NB4 (cell line): ENCODE measurements around the gene PSD4.

Experiments
- DNase-seq: peaks from one replicate; pipeline ENCODE4 v3.0.0; 2010; ENCODE audit warnings: low read depth
- H3K4me3 ChIP-seq: one replicate; pipeline ENCODE4 v1.5.1; 2011; ENCODE audit warnings: mild to moderate bottlenecking, low read depth, low read length, moderate library complexity
- MYC ChIP-seq: IDR thresholded peaks from 2 replicates; pipeline ENCODE4 v1.6.1; 2011; ENCODE audit warnings: low read depth, low read length
- POLR2A ChIP-seq: IDR thresholded peaks from 2 replicates; pipeline ENCODE4 v1.6.1; 2011; ENCODE audit warnings: mild to moderate bottlenecking; ENCODE audit not compliant: insufficient read length; ENCODE audit errors: extremely low read depth
- TF ChIP-seq, protein P1 (sequence below): IDR thresholded peaks from 2 replicates; pipeline ENCODE4 v1.6.1; 2011; ENCODE audit warnings: low read depth, low read length
- TF ChIP-seq, protein P2 (sequence below): IDR thresholded peaks from one replicate; pipeline ENCODE4 v1.5.1; 2012; ENCODE audit warnings: low read depth, low read length

The PSD4 gene

DNA sequence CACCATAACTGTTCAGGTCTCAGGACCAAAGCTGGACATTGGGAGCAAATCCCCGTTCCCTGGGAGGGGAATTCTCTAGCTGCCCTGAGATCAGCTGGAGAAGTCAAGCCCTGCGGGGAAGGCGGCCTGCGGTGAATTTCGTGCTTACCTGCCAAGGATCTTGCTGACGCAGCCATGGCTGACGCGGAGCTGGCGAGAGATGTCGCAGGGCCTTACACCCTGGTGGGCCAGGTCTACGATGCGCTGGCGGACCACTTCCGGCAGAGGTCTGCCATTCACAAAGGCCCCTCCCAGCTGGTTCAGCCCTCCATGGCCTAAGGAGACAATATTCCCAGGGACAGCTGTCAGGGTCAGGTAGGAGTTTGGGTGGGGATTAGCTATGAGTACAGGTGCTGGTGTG, 72.8 kb downstream of the PSD4 start:
- H3K4me3 ChIP-seq: no peak overlapping the region
- no peak for DNase-seq
- TF ChIP-seq MYC: no peak
- TF ChIP-seq, protein P1, sequence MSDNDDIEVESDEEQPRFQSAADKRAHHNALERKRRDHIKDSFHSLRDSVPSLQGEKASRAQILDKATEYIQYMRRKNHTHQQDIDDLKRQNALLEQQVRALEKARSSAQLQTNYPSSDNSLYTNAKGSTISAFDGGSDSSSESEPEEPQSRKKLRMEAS: no peak
- TF ChIP-seq, protein P2, sequence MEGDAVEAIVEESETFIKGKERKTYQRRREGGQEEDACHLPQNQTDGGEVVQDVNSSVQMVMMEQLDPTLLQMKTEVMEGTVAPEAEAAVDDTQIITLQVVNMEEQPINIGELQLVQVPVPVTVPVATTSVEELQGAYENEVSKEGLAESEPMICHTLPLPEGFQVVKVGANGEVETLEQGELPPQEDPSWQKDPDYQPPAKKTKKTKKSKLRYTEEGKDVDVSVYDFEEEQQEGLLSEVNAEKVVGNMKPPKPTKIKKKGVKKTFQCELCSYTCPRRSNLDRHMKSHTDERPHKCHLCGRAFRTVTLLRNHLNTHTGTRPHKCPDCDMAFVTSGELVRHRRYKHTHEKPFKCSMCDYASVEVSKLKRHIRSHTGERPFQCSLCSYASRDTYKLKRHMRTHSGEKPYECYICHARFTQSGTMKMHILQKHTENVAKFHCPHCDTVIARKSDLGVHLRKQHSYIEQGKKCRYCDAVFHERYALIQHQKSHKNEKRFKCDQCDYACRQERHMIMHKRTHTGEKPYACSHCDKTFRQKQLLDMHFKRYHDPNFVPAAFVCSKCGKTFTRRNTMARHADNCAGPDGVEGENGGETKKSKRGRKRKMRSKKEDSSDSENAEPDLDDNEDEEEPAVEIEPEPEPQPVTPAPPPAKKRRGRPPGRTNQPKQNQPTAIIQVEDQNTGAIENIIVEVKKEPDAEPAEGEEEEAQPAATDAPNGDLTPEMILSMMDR: no peak
- no peak for TF ChIP-seq POLR2A

DNA sequence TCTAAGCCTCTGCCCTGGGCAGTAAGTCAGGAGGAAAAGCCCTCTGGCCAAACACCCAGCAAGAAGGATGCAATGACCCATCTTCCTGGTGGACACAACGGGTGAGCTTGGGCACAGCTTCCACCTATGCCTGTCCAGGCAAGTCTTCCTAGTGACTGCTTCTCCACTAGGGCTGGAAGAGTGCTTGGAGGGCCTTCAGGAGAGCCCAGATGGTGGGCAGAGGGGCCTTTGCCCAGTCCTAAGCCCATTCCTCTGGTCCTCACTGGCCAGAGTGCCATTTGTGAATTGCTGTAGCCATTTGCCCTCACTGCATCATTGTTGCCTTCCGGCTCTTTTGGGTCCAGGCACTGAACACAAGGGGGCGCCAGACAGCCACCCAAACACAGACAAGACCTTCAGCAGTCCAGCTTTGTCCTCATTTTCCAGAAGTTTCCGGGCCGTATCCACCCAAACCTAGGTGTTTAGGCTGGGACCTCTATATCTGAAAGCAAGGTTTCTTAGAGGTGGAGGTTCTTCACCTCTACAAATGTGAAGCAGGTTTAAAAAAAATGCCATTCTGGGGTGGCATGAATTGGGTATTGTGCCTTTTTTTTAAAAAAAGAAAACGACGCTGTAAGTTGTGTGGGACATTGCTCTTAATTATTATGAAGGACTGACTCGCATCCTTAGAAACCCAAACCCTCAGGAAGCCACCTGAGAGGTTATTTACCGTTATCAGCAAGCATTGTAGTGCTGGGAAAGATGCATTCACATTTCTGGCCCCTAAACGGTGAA, 75.4 kb downstream of the PSD4 start:
- TF ChIP-seq, protein P2: peak; percentile 96
- TF ChIP-seq MYC (no peak), POLR2A (no peak)
- peak; percentile 85 for DNase-seq
- no peak overlapping the region for H3K4me3 ChIP-seq

DNA sequence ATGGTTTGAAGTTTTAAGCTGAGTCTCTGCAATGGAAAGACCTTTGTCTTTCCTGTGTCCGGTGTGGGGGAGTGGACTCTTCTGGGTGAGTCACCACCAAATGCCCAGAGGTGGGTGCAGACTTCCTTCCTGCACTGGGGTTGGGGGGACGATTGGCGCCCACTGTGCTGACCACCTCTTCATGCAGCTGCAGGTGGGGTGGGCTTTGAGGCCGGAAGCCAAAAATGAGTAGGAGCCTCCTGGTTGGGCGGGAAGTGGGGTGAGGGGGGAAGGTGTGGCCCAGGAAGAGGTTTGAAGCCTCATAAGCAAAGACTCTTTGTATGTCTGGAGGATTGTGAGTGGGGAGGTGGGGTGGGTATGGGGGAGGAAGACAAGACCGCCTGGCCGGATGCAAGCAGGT, 77.3 kb downstream of the PSD4 start:
- peak overlapping the region; percentile 4 for H3K4me3 ChIP-seq
- TF ChIP-seq, protein P2: no peak
- TF ChIP-seq MYC (no peak), POLR2A (no peak)
- TF ChIP-seq, protein P1: no peak
- DNase-seq: peak; percentile 94

DNA sequence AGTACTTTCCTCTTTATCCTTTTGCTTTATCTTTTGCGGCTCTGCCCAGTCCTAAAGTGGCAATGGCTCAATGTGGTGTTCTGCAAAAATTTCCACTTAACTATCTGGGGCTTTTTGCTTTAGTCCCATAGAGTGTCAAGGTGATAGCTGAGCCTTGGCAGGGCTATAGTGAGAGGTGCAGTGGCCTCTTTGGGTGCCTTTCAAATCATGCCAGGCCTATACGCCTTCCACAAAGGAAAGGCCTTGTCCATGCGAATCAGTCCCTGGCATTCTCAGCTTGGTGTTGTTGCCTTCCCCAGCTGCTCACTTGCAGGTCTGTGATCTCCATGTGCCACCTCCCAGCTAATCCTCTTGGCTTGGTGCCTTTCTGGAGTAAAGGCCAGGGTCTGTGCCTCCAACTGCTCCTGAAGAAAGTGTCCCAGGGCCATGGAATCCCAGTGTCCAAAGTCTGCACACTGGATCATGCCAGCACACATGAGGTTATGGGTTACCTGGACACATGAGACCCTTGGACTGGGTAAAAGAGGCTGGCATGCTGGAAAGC, 78.3 kb downstream of the PSD4 start:
- H3K4me3 ChIP-seq: no peak overlapping the region
- TF ChIP-seq POLR2A (no peak), MYC (no peak)
- TF ChIP-seq, protein P1: no peak
- TF ChIP-seq, protein P2: no peak
- DNase-seq: no peak

DNA sequence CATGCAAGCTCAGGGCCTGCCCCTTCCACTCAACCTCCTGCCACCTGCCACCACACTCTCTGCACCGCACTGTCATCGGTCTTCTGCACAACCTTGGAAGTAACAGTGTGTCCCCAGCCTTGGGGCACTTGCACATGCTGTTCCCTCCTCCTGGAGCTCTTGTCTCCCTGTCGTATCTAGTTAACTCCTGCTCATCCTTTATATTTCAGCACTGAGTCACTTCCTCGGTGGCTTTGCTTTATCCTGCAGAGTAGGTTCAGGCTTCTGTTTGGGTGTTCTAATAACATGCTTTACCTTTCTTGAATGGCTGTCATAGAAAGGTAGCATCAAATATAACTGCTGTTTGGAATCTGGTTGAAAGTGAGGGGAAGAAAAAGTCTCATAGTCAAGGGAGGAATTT, 79.7 kb downstream of the PSD4 start:
- TF ChIP-seq MYC (no peak), POLR2A (no peak)
- TF ChIP-seq, protein P2: no peak
- TF ChIP-seq, protein P1: no peak
- peak; percentile 46 for DNase-seq
- H3K4me3 ChIP-seq: no peak overlapping the region
